H9 (cell line): ENCODE measurements around the gene CEP126. TPM values are rescaled to one million over a fixed set of nuclear protein-coding genes. Genes with fewer than 3 reads are reported as not detected.
A peak's percentile ranks its signal among the peaks of the same experiment; 100 is the strongest.

Experiments
- DNase-seq: peaks from one replicate; pipeline ENCODE4 v3.0.0-alpha.2; 2017
- H2AFZ ChIP-seq: one replicate; pipeline ENCODE4 v1.6.1; 2013; ENCODE audit warnings: mild to moderate bottlenecking, low read length, control low read depth, moderate library complexity
- H2AK5ac ChIP-seq: 2 replicates; pipeline ENCODE4 v1.6.1; 2013; ENCODE audit warnings: low read length, control low read depth, mixed read lengths; ENCODE audit not compliant: insufficient read length
- H2BK120ac ChIP-seq: one replicate; pipeline ENCODE4 v1.6.1; 2013; ENCODE audit warnings: low read depth, mild to moderate bottlenecking, low read length, control low read depth, inconsistent platforms; ENCODE audit not compliant: poor library complexity, severe bottlenecking
- H2BK12ac ChIP-seq: 2 replicates; pipeline ENCODE4 v1.6.1; 2013; ENCODE audit warnings: low read length, control low read depth, mixed read lengths, low read depth; ENCODE audit not compliant: insufficient read length
- H2BK15ac ChIP-seq: 2 replicates; pipeline ENCODE4 v1.6.1; 2013; ENCODE audit warnings: low read depth, low read length, control low read depth
- H2BK20ac ChIP-seq: one replicate; pipeline ENCODE4 v1.6.1; 2013; ENCODE audit warnings: low read depth, mild to moderate bottlenecking, low read length, control low read depth, inconsistent platforms; ENCODE audit not compliant: poor library complexity, severe bottlenecking
- H2BK5ac ChIP-seq: 2 replicates; pipeline ENCODE4 v1.6.1; 2013; ENCODE audit warnings: low read length, control low read depth, mixed read lengths; ENCODE audit not compliant: insufficient read length
- H3K14ac ChIP-seq: 2 replicates; pipeline ENCODE4 v1.6.1; 2013; ENCODE audit warnings: low read length, control low read depth; ENCODE audit not compliant: insufficient read depth
- H3K18ac ChIP-seq: 2 replicates; pipeline ENCODE4 v1.6.1; 2013; ENCODE audit warnings: low read depth, mild to moderate bottlenecking, mixed read lengths, low read length, control low read depth; ENCODE audit not compliant: insufficient read length
- H3K23ac ChIP-seq: 2 replicates; pipeline ENCODE4 v1.6.1; 2013; ENCODE audit warnings: low read length, control low read depth, mixed read lengths, low read depth; ENCODE audit not compliant: insufficient read length
- H3K23me2 ChIP-seq: 2 replicates; pipeline ENCODE4 v1.6.1; 2013; ENCODE audit warnings: low read depth, mild to moderate bottlenecking, mixed read lengths, low read length, control low read depth; ENCODE audit not compliant: insufficient read length, poor library complexity, severe bottlenecking
- H3K27ac ChIP-seq: 2 replicates; pipeline ENCODE4 v1.5.1; 2013; ENCODE audit warnings: low read length, control low read depth, mixed read lengths, low read depth; ENCODE audit not compliant: insufficient read length
- H3K27me3 ChIP-seq: 2 replicates; pipeline ENCODE4 v1.6.1; 2013; ENCODE audit warnings: low read length, control low read depth, inconsistent platforms; ENCODE audit not compliant: insufficient read depth
- H3K4ac ChIP-seq: 2 replicates; pipeline ENCODE4 v1.6.1; 2013; ENCODE audit warnings: low read depth, mild to moderate bottlenecking, control low read depth, inconsistent platforms, low read length, moderate library complexity
- H3K4me1 ChIP-seq: 2 replicates; pipeline ENCODE4 v1.6.1; 2013; ENCODE audit warnings: low read length, control low read depth, inconsistent platforms; ENCODE audit not compliant: insufficient read depth
- H3K4me2 ChIP-seq: 2 replicates; pipeline ENCODE4 v1.6.1; 2013; ENCODE audit warnings: low read length, control low read depth, mixed read lengths; ENCODE audit not compliant: insufficient read length, insufficient read depth
- H3K56ac ChIP-seq: 2 replicates; pipeline ENCODE4 v1.6.1; 2013; ENCODE audit warnings: low read depth, mild to moderate bottlenecking, mixed read lengths, low read length, control low read depth; ENCODE audit not compliant: insufficient read length
- H3K79me1 ChIP-seq: 2 replicates; pipeline ENCODE4 v1.6.1; 2013; ENCODE audit warnings: low read depth, mild to moderate bottlenecking, moderate library complexity, low read length, control low read depth, inconsistent platforms; ENCODE audit not compliant: insufficient read depth, poor library complexity, severe bottlenecking
- H3K79me2 ChIP-seq: 2 replicates; pipeline ENCODE4 v1.6.1; 2013; ENCODE audit warnings: low read length, control low read depth, inconsistent platforms; ENCODE audit not compliant: insufficient read depth
- H3K9ac ChIP-seq: 2 replicates; pipeline ENCODE4 v1.6.1; 2013; ENCODE audit warnings: low read length, control low read depth, mixed read lengths; ENCODE audit not compliant: insufficient read length; ENCODE audit errors: extremely low read depth
- H3K9me3 ChIP-seq: one replicate; pipeline ENCODE4 v1.6.1; 2013; ENCODE audit warnings: low read depth, low read length, inconsistent platforms; ENCODE audit not compliant: control insufficient read depth
- H3T11ph ChIP-seq: one replicate; pipeline ENCODE4 v1.6.1; 2013; ENCODE audit warnings: mild to moderate bottlenecking, low read length, control low read depth, inconsistent platforms
- H4K20me1 ChIP-seq: one replicate; pipeline ENCODE4 v1.6.1; 2013; ENCODE audit not compliant: control insufficient read depth, insufficient read length, insufficient read depth
- H4K5ac ChIP-seq: 2 replicates; pipeline ENCODE4 v1.6.1; 2013; ENCODE audit warnings: low read depth, mild to moderate bottlenecking, mixed read lengths, low read length, control low read depth; ENCODE audit not compliant: insufficient read length
- H4K8ac ChIP-seq: replicated peaks from 2 replicates; pipeline ENCODE4 v1.6.1; 2013; ENCODE audit warnings: low read length, control low read depth, mixed read lengths, low read depth; ENCODE audit not compliant: insufficient read length
- H4K91ac ChIP-seq: 2 replicates; pipeline ENCODE4 v1.6.1; 2013; ENCODE audit warnings: low read depth, mild to moderate bottlenecking, moderate library complexity, mixed read lengths, low read length, control low read depth; ENCODE audit not compliant: insufficient read length
- H3K27ac Mint-ChIP-seq, 3 experiments: 2 replicates in 2 of 3; 3 replicates in 1 of 3; pipeline ENCODE4 v1.8.0; 2020 to 2021; ENCODE audit warnings: mixed read lengths in 3 of 3, mild to moderate bottlenecking in 1 of 3, moderate library complexity in 1 of 3
- H3K27me3 Mint-ChIP-seq: 2 replicates; pipeline ENCODE4 v1.8.0; 2021; ENCODE audit warnings: low read depth, mild to moderate bottlenecking, moderate library complexity, mixed read lengths
- H3K36me3 Mint-ChIP-seq, 3 experiments: 2 replicates in 2 of 3; 3 replicates in 1 of 3; pipeline ENCODE4 v1.8.0; 2020 to 2021; ENCODE audit warnings: low read depth in 3 of 3, mixed read lengths in 3 of 3; ENCODE audit not compliant: insufficient read depth in 1 of 3
- H3K4me1 Mint-ChIP-seq, 2 experiments: 2 replicates each; pipeline ENCODE4 v1.8.0; 2020; ENCODE audit warnings: mixed read lengths in 2 of 2
- H3K4me3 Mint-ChIP-seq, 2 experiments: 2 replicates in 1 of 2; 3 replicates in 1 of 2; pipeline ENCODE4 v1.8.0; 2020 to 2021; ENCODE audit warnings: mild to moderate bottlenecking in 2 of 2, mixed read lengths in 2 of 2, moderate library complexity in 1 of 2
- H3K9me3 Mint-ChIP-seq, 2 experiments: 2 replicates in 1 of 2; 3 replicates in 1 of 2; pipeline ENCODE4 v1.8.0; 2020; ENCODE audit warnings: mild to moderate bottlenecking in 2 of 2, mixed read lengths in 2 of 2, moderate library complexity in 1 of 2
- WGBS: extraction: QIAGEN DNeasy Blood & Tissue Kit; methylation state at CpG from one replicate; pipeline ENCODE4 v1.1.7; 2013; ENCODE audit warnings: missing lambda C conversion rate, low lambda C conversion rate, mixed read lengths; ENCODE audit not compliant: insufficient read length; ENCODE audit errors: extremely low coverage; 5-methylcytosine and 5-hydroxymethylcytosine counted together
- total RNA-seq: library from RNA; stranded (reverse); gene quantifications from 2 replicates; pipeline ENCODE4 v1.2.1, GENCODE V29; 2021
- TF ChIP-seq, protein P1 (sequence below): fragments of 200-600 bp; sonication (generic); conservative IDR thresholded peaks from 3 replicates; pipeline ENCODE4 v1.8.0; 2021; ENCODE audit warnings: antibody characterized with exemption, mild to moderate bottlenecking

Gene CEP126
- total RNA-seq, 1 experiment from 2014 or later: 1.2 TPM

DNA sequence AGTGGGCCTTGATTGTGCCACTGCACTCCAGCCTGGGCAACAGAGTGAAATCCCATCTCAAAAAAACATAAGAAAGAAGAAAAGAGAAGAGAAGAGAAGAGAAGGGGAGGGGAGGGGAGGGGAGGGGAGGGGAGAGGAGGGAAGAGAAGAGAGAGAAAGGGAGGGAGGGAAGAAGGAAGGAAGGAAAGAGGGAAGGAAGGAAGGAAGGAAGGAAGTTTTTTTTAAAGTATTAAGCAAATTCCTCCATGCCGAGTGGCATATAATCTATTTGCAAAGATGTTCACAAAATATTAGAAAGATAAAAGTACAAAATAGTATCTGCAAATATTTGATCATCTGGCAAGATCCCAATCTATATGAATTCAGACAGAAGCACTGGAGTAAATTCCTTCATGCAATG is 121.9 kb downstream of the CEP126 start:
- Mint-ChIP-seq H3K4me1 (no peaks in the 10 kb centered on the region; a peak in 1 of 4 replicates), H3K27ac (peak overlapping the region in 1 of 3 experiments; percentile 67; a peak in 1 of 7 replicates), H3K4me3 (no peak overlapping the region)

More for the DNA sequence above, 121.9 kb downstream of the CEP126 start:
- Histone ChIP-seq H2AFZ (no peak overlapping the region), H3K23me2 (no peaks in the 10 kb centered on the region), H3K9ac (no peak overlapping the region), H3K14ac (no peak overlapping the region), H3K79me2 (no peaks in the 10 kb centered on the region), H3K23ac (no peak overlapping the region), H3K27ac (no peak overlapping the region), H2AK5ac (no peak overlapping the region), H3K4me2 (no peak overlapping the region), H4K20me1 (no peaks in the 10 kb centered on the region), H3K56ac (no peak overlapping the region), H4K91ac (no peak overlapping the region), H2BK5ac (no peak overlapping the region), H2BK120ac (no peak overlapping the region), H3K79me1 (no peaks in the 10 kb centered on the region), H4K5ac (no peak overlapping the region), H3K9me3 (no peaks in the 10 kb centered on the region), H2BK20ac (no peak overlapping the region), H3T11ph (no peak overlapping the region), H3K18ac (no peak overlapping the region), H3K4ac (no peak overlapping the region), H3K27me3 (no peaks in the 10 kb centered on the region), H3K4me1 (no peaks in the 10 kb centered on the region), H4K8ac (no peak overlapping the region), H2BK12ac (no peak overlapping the region), H2BK15ac (no peak overlapping the region)
- no peak for DNase-seq
- Mint-ChIP-seq H3K36me3 (peaks cover 0 to 13% (median 2%) of the 10 kb centered on the region in 3 experiments; a peak in 5 of 7 replicates), H3K9me3 (peaks cover 13 to 15% of the 10 kb centered on the region in 2 experiments), H3K27me3 (peaks cover 1% of the 10 kb centered on the region; the same call in 1 of the 2 replicates)
- WGBS: no CpG with 5 or more reads among the region's 1 CpG
- TF ChIP-seq, protein P1, sequence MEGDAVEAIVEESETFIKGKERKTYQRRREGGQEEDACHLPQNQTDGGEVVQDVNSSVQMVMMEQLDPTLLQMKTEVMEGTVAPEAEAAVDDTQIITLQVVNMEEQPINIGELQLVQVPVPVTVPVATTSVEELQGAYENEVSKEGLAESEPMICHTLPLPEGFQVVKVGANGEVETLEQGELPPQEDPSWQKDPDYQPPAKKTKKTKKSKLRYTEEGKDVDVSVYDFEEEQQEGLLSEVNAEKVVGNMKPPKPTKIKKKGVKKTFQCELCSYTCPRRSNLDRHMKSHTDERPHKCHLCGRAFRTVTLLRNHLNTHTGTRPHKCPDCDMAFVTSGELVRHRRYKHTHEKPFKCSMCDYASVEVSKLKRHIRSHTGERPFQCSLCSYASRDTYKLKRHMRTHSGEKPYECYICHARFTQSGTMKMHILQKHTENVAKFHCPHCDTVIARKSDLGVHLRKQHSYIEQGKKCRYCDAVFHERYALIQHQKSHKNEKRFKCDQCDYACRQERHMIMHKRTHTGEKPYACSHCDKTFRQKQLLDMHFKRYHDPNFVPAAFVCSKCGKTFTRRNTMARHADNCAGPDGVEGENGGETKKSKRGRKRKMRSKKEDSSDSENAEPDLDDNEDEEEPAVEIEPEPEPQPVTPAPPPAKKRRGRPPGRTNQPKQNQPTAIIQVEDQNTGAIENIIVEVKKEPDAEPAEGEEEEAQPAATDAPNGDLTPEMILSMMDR: no peak
